ENCODE measurements around the gene FLNB. TPM values are rescaled to one million over a fixed set of nuclear protein-coding genes. Genes with fewer than 3 reads are reported as not detected.
A peak's percentile ranks its signal among the peaks of the same experiment; 100 is the strongest.

Gene FLNB
- total and polyA plus RNA-seq, 9 of the 15 experiments (the other 6 are each of a cell fraction or from before 2014, with no cell fraction given): 9.4 to 48.1 (median 25.6) TPM

- TF ChIP-seq PHF21A (IDR thresholded peaks at IDR 0.05; ENCODE audit: borderline replicate concordance, low read depth): no peak
Measured at GRCh38 chr3:58188921-58189451, 180.8 kb downstream of the FLNB start (continued).

- 33% methylated on average over 5 of the region's 5 CpGs for WGBS (ENCODE audit: insufficient coverage, low coverage, missing lambda C conversion rate)
- FAIRE-seq (no peak), ATAC-seq (no peak)
Measured at GRCh38 chr3:58189691-58190090, 181.5 kb downstream of the FLNB start.

GRCh38 chr3:58190291-58190690, 182.1 kb downstream of the FLNB start:
- H3K4me2 ChIP-seq (ENCODE audit: insufficient read depth, low read length): no peak overlapping the region
- POLR2A ChIA-PET: interaction anchor here (0.6 kb wide), 1 partner anchor 12 kb away, joined by 3 read pairs; no protein-coding TSS in a partner anchor
- no peak for FAIRE-seq
- in situ Hi-C loops (cut with MboI) (no loop called here), intact Hi-C loops (cut with micrococcal nuclease) (no loop called here)
- CTCF ChIA-PET (ENCODE audit: low intra/inter-chr PET ratio): no interaction called here
- no peaks in the 10 kb centered on the region for H3K9me1 ChIP-seq (ENCODE audit: control insufficient read depth, insufficient read depth, low read length)
- H3K4me3 ChIP-seq: no peak overlapping the region
- no peaks in the 10 kb centered on the region for H3K27me3 ChIP-seq (ENCODE audit: control insufficient read depth in 2 of 2, insufficient read depth in 2 of 2, low read length in 2 of 2)
- no peak overlapping the region for H3K9ac ChIP-seq (ENCODE audit: insufficient read depth in 1 of 2, low read depth in 2 of 2, low read length in 2 of 2)
- ATAC-seq: no peak
- no peak overlapping the region for H2AFZ ChIP-seq (ENCODE audit: low read depth, low read length)
- no peaks in the 10 kb centered on the region for H3K79me2 ChIP-seq (ENCODE audit: control insufficient read depth, insufficient read depth, low read length)
- H3K9me3 ChIP-seq (replicated peaks; ENCODE audit: control insufficient read depth, insufficient read depth, low read depth, low read length): no peaks in the 10 kb centered on the region
- 76% methylated on average over 2 of the region's 4 CpGs for WGBS (ENCODE audit: insufficient coverage, low coverage, missing lambda C conversion rate)
- no peaks in the 10 kb centered on the region for H3K36me3 ChIP-seq (ENCODE audit: control insufficient read depth, insufficient read depth, low read length)
- no peak for DNase-seq (ENCODE audit: extremely low read depth in 1 of 4, low spot score in 3 of 4)
- no peak for TF ChIP-seq MEIS2 (IDR thresholded peaks at IDR 0.05; ENCODE audit: partially characterized antibody)
- TF ChIP-seq HIVEP1 (CRISPR knock-in tag; IDR thresholded peaks at IDR 0.05): no peak
- TF ChIP-seq FOXJ3 (CRISPR knock-in tag; IDR thresholded peaks at IDR 0.05): no peak
- no peak for TF ChIP-seq CSDE1 (IDR thresholded peaks at IDR 0.05)
- no peak for TF ChIP-seq POLR2A (conservative IDR thresholded peaks at IDR 0.05)
- TF ChIP-seq ZNF766 (CRISPR knock-in tag; conservative IDR thresholded peaks at IDR 0.05): no peak
- no peak for TF ChIP-seq SREBF2 (CRISPR knock-in tag; IDR thresholded peaks at IDR 0.05)
- no peak for TF ChIP-seq RBBP5 (IDR thresholded peaks at IDR 0.05; ENCODE audit: borderline replicate concordance, insufficient read depth, low read length, poor library complexity, severe bottlenecking)
- no peak for TF ChIP-seq FOSL1 (tag; conservative IDR thresholded peaks at IDR 0.05)
- no peak for TF ChIP-seq SOX6 (IDR thresholded peaks at IDR 0.05)
- no peak for TF ChIP-seq CREB3 (tag; conservative IDR thresholded peaks at IDR 0.05; ENCODE audit: low read depth)
- no TSS peak for BruUV-seq (replicated peaks)
- no peaks in the 10 kb centered on the region for H4K20me1 ChIP-seq (replicated peaks; ENCODE audit: control insufficient read depth, insufficient read depth, low read length)
- no peak overlapping the region for H3K27ac ChIP-seq (ENCODE audit: extremely low read depth, low read depth, low read length)
- peaks cover 4 to 13% of the 10 kb centered on the region in 2 experiments for H3K4me1 ChIP-seq (replicated peaks in 1 of 2; ENCODE audit: control insufficient read depth in 2 of 2, insufficient read depth in 2 of 2, low read length in 2 of 2)

More at GRCh38 chr3:58189691-58190090, 181.5 kb downstream of the FLNB start:
- H3K27ac ChIP-seq (ENCODE audit: extremely low read depth, low read depth, low read length): no peak overlapping the region
- no peak overlapping the region for H2AFZ ChIP-seq (ENCODE audit: low read depth, low read length)
- in situ Hi-C loops (cut with MboI) (loop anchor here (5.0 to 10.0 kb wide), 3 partner anchors 118 to 345 kb away; partner anchors contain the start of genes ACOX2, HTD2 and RPP14), intact Hi-C loops (cut with micrococcal nuclease) (loop anchor here (5.0 kb wide), 1 partner anchor 343 kb away; no protein-coding TSS in a partner anchor)
- POLR2A ChIA-PET: no interaction called here
- H3K27me3 ChIP-seq (ENCODE audit: control insufficient read depth in 2 of 2, insufficient read depth in 2 of 2, low read length in 2 of 2): no peaks in the 10 kb centered on the region
- H3K4me3 ChIP-seq: no peak overlapping the region
- no peak for DNase-seq (ENCODE audit: extremely low read depth in 1 of 4, low spot score in 3 of 4)
- no peaks in the 10 kb centered on the region for H3K36me3 ChIP-seq (ENCODE audit: control insufficient read depth, insufficient read depth, low read length)
- no peaks in the 10 kb centered on the region for H4K20me1 ChIP-seq (replicated peaks; ENCODE audit: control insufficient read depth, insufficient read depth, low read length)
- H3K9me3 ChIP-seq (replicated peaks; ENCODE audit: control insufficient read depth, insufficient read depth, low read depth, low read length): no peaks in the 10 kb centered on the region
- H3K4me1 ChIP-seq (replicated peaks in 1 of 2; ENCODE audit: control insufficient read depth in 2 of 2, insufficient read depth in 2 of 2, low read length in 2 of 2): peaks cover 4 to 13% of the 10 kb centered on the region in 2 experiments
- H3K79me2 ChIP-seq (ENCODE audit: control insufficient read depth, insufficient read depth, low read length): no peaks in the 10 kb centered on the region
- H3K4me2 ChIP-seq (ENCODE audit: insufficient read depth, low read length): no peak overlapping the region
- H3K9me1 ChIP-seq (ENCODE audit: control insufficient read depth, insufficient read depth, low read length): no peaks in the 10 kb centered on the region
- CTCF ChIA-PET (ENCODE audit: low intra/inter-chr PET ratio): interaction anchor here (3.2 kb wide), 1 partner anchor 110 kb away, joined by 27 read pairs; no protein-coding TSS in a partner anchor
- no TSS peak for BruUV-seq (replicated peaks)
- TF ChIP-seq RFX1 (IDR thresholded peaks at IDR 0.05) (peak; percentile 28; the same call in 1 of the 2 replicates), ILF3 (IDR thresholded peaks at IDR 0.05; ENCODE audit: borderline replicate concordance) (no peak), TCF7 (IDR thresholded peaks at IDR 0.05; ENCODE audit: borderline replicate concordance) (no peak)
- H3K9ac ChIP-seq (ENCODE audit: insufficient read depth in 1 of 2, low read depth in 2 of 2, low read length in 2 of 2): no peak overlapping the region

All from K562 (cell line).